Testis (tissue), 3 donors: ENCODE measurements around the gene SPOCK2. TPM values are rescaled to one million over a fixed set of nuclear protein-coding genes. Genes with fewer than 3 reads are reported as not detected.

Experiments used
- DNase-seq: peaks from one replicate; pipeline ENCODE4 v3.0.0-alpha.2; 2019
- H3K27ac ChIP-seq, 2 donors: fragments of 200-600 bp; sonication (generic); one replicate each; pipeline ENCODE4 v1.5.1; 2019
- H3K27me3 ChIP-seq: fragments of 200-600 bp; sonication (generic); one replicate; pipeline ENCODE4 v1.5.1; 2019
- H3K36me3 ChIP-seq: fragments of 200-600 bp; sonication (generic); one replicate; pipeline ENCODE4 v1.5.1; 2017; ENCODE audit warnings: low read depth; ENCODE audit errors: missing control alignments
- H3K4me1 ChIP-seq: fragments of 200-600 bp; sonication (generic); one replicate; pipeline ENCODE4 v1.5.1; 2019
- H3K4me3 ChIP-seq, 2 donors: fragments of 200-600 bp; sonication (generic); one replicate each; pipeline ENCODE4 v1.5.1; 2017 to 2019
- H3K9me3 ChIP-seq: fragments of 200-600 bp; sonication (generic); one replicate; pipeline ENCODE4 v1.5.1; 2017
- CTCF ChIP-seq, 3 experiments: fragments of 450-650 bp in 2 of 3; fragments of 200-600 bp in 1 of 3; sonication (generic) in 1 of 3; IDR thresholded peaks; one replicate each; pipeline ENCODE4 v1.5.1; 2016 to 2019; ENCODE audit warnings: antibody characterized with exemption in 3 of 3, mild to moderate bottlenecking in 2 of 3, moderate library complexity in 1 of 3
- POLR2A ChIP-seq: fragments of 450-650 bp; IDR thresholded peaks from one replicate; pipeline ENCODE4 v1.6.1; 2017; ENCODE audit warnings: antibody characterized with exemption, mild to moderate bottlenecking, moderate library complexity
- WGBS, 2 donors: methylation state at CpG; one replicate each; pipeline ENCODE4 v1.1.5; 2018; 5-methylcytosine and 5-hydroxymethylcytosine counted together
- intact Hi-C: fragments of 100-400 bp; cut with DNase I; formaldehyde crosslinking; loops from one replicate; pipeline ENCODE4 v1.15.1; 2023; ENCODE audit warnings: low total_unique reads
- polyA plus RNA-seq: library from polyadenylated mRNA; stranded (reverse); fragments of 350-450 nt; fragmentation: Illumina TruSeq; extraction: RNeasy Lipid Tissue Mini Kit (QIAGEN cat#74804); gene quantifications from one replicate; pipeline ENCODE4 v1.2.3, GENCODE V29; 2014; ENCODE audit warnings: low read depth, low replicate concordance; ENCODE audit not compliant: insufficient read depth
- total RNA-seq, 2 donors: library from RNA; depleted of rRNA; stranded (reverse); fragments of >200 nt; gene quantifications; one replicate each; pipeline ENCODE4 v1.2.3, GENCODE V29; 2016

The SPOCK2 gene
- total and polyA plus RNA-seq, 3 donors from 2014 or later = 73.6 to 212 (median 113) TPM

GRCh38 chr10:72009425-72010081, 78.8 kb downstream of the SPOCK2 start:
- TF ChIP-seq CTCF (IDR thresholded peaks at IDR 0.05) (no peak), POLR2A (no peak)
- Histone ChIP-seq H3K9me3 (no peaks in the 10 kb centered on the region), H3K4me3 (no peak overlapping the region), H3K4me1 (peaks cover 72% of the 10 kb centered on the region), H3K27ac (peak overlapping the region; percentile 78 to 81), H3K27me3 (no peaks in the 10 kb centered on the region), H3K36me3 (no peaks in the 10 kb centered on the region)
- DNase-seq = peak; percentile 88
- intact Hi-C loops = no loop called here
- 26 to 36% methylated on average over 8 to 12 of the region's 12 CpGs for WGBS, 2 donors

- TF ChIP-seq POLR2A (no peak), CTCF (IDR thresholded peaks at IDR 0.05) (no peak)
- DNase-seq = no peak
- no peaks in the 10 kb centered on the region for H3K9me3 ChIP-seq
- peak overlapping the region; percentile 78 to 81 for H3K27ac ChIP-seq
- intact Hi-C loops = no loop called here
- peaks cover 70% of the 10 kb centered on the region for H3K4me1 ChIP-seq
- 41 to 47% methylated on average over 8 to 9 of the region's 9 CpGs for WGBS, 2 donors
- no peaks in the 10 kb centered on the region for H3K27me3 ChIP-seq
- no peak overlapping the region for H3K4me3 ChIP-seq
- no peaks in the 10 kb centered on the region for H3K36me3 ChIP-seq
Measured at GRCh38 chr10:72009051-72009424, 79.3 kb downstream of the SPOCK2 start.

Other genes with a start within 250 kb of the SPOCK2 start
- gene PSAP, start 237.3 kb downstream of the SPOCK2 start, total RNA-seq = 1,000 to 10,000 TPM; 1,011 to 1,399 TPM
- gene PSAP, start 237.3 kb downstream of the SPOCK2 start, polyA plus RNA-seq = 1,346 TPM
- 100 to 1,000 TPM; 107 to 218 TPM for gene CHST3, start 124.2 kb downstream of the SPOCK2 start, total RNA-seq
- gene CHST3, start 124.2 kb downstream of the SPOCK2 start, polyA plus RNA-seq = 55.3 TPM
- gene ANAPC16, start 127.5 kb upstream of the SPOCK2 start, total RNA-seq = 10 to 100 TPM; 43.8 to 47.9 TPM
- 96.0 TPM for gene ANAPC16, start 127.5 kb upstream of the SPOCK2 start, polyA plus RNA-seq
- 10 to 100 TPM; 48.8 to 58.3 TPM for gene ASCC1, start 127.7 kb upstream of the SPOCK2 start, total RNA-seq
- gene ASCC1, start 127.7 kb upstream of the SPOCK2 start, polyA plus RNA-seq = 47.4 TPM
- 10 to 100 TPM; 69.6 to 94.3 TPM for gene DDIT4, start 185.4 kb upstream of the SPOCK2 start, total RNA-seq
- 46.6 TPM for gene DDIT4, start 185.4 kb upstream of the SPOCK2 start, polyA plus RNA-seq